GM10266 (cell line): ENCODE results near the gene BAHD1.
A peak's percentile ranks its signal among the peaks of the same experiment; 100 is the strongest.

Experiments used
- DNase-seq: peaks from one replicate; pipeline ENCODE4 v3.0.0; 2012; ENCODE audit errors: extremely low spot score
- TF ChIP-seq, protein P1 (sequence below): IDR thresholded peaks from 2 replicates; pipeline ENCODE4 v1.5.1; 2012; ENCODE audit warnings: mild to moderate bottlenecking, low read depth; ENCODE audit not compliant: control insufficient read depth, insufficient read depth; ENCODE audit errors: missing control alignments

BAHD1 gene

DNA sequence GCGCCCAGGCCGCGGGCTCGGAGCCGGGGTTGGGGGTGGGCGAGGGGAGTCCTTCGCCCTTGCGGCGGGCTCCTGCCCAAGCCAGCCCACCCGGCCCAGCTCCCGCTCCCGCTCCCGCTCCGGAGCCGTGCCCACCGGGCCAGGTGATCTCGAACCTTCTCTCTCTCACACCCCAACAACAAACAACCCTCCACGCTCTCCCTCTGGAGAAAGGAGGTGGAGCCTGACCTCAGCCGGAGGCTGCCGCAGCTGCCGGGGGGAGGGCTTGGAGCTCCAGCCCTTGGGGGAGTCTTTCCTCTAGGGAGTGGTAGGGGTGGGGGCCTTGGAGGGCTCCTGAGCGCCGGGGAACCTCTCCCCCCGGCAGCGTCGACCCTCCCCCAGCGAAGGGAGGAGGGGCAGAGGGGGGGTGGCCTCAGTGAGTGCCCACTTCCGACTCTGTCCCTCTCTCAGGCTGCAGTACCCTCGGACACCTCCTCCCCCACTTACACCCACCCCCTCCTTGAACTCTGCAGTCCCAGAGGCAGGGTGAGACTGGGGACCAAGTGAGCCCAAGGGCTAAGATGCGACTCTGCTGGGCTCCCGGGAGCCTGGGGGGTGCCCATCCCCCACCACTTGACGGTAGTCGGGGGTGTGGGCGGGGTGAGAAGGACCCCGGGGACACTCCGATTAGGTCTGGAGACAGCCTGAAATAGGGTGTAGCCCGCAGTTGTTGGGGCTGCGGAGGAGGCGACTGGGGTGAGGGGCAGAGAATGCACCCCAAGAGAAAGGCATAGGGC, 4.4 kb upstream of the BAHD1 start:
- peak; percentile 47 for DNase-seq
- TF ChIP-seq, protein P1, sequence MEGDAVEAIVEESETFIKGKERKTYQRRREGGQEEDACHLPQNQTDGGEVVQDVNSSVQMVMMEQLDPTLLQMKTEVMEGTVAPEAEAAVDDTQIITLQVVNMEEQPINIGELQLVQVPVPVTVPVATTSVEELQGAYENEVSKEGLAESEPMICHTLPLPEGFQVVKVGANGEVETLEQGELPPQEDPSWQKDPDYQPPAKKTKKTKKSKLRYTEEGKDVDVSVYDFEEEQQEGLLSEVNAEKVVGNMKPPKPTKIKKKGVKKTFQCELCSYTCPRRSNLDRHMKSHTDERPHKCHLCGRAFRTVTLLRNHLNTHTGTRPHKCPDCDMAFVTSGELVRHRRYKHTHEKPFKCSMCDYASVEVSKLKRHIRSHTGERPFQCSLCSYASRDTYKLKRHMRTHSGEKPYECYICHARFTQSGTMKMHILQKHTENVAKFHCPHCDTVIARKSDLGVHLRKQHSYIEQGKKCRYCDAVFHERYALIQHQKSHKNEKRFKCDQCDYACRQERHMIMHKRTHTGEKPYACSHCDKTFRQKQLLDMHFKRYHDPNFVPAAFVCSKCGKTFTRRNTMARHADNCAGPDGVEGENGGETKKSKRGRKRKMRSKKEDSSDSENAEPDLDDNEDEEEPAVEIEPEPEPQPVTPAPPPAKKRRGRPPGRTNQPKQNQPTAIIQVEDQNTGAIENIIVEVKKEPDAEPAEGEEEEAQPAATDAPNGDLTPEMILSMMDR, result no peak

DNA sequence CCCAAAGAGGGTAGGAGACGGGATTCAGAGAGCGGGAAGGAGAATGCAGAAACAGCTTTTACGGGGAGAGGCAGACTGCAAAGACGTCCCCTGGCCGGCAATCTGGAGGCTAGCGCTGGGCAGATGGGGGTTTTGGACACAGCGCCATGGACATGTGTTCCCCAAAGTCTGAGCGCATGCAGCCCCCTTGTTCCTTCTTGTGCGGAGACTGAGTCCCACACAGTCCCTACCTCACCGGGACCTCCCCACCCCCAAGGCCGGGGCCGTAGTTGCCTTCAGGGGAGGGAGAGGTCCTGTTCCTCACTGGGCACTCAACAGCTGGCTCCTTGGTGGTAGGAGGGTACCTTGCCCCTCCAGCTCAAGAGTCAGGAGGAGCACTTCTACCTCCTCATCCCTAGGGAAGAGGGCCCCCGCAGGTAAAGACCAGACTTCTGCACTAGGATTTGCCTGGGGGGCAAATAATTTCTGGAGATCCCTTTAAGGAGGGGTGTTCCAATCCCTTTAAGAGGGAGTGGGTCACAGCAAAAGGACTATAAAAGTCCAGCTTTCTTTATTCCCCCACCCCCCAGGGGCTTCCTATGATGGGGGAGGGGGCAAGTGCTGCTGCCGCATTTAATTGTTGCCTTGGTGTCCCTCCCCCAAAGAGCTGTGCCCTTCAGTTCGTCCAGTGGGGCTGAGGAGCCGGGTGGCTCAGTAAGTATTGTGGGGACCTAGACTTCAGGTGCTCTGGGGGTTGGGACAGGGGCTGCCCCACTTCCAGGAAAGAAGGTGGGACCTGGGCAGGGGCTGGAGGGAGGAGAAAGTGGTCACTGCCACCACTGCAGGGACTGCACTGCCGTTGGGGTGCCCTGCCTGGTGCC, 3.6 kb upstream of the BAHD1 start:
- TF ChIP-seq, protein P1, result no peak
- no peak for DNase-seq

DNA sequence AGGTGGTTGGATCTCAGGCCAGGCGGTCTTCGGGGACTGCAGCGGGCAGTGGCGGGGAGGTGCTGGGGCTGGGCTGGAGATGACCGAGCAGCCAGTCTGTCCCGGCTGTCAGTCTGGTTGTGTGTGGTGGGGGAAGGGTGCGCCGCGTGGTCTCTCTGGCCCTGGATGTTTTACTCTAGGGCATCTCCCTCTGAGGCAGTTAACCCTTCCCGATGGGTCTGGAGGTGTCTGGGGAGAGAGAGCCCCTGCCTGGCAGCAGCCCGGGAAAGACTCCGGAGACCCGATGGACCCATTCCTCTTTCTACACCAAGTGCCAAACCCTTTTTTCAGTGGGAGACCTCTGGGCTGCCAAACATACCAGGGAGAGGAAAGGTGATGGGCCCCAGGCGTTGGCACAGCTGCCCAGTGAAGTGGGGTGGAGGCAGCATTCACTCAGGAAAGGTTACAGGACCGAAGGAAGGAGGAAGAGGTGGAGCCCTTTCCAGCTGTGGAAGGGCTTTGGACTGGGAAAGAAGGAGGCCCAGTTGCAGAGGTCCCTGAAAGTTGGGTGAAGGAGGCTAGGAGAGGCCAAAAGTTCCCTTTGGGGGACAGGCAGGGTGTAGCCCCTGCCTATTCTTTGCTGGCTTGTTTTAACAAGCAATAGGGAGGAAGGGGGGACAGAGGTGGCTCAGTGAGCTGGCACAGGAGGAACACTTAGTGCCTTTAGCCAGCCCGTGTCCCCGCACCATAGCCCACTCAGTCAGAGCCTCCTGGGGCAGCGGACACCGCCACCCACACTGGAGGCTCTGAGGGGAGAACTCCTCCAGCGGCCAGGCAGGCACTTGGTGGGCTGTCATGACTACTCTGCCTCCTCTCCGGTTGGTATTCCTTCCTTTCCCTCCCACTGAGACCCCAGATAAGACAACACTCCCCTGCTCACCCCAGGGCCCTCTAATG, 2.7 kb upstream of the BAHD1 start:
- DNase-seq, result no peak
- TF ChIP-seq, protein P1, result no peak

DNA sequence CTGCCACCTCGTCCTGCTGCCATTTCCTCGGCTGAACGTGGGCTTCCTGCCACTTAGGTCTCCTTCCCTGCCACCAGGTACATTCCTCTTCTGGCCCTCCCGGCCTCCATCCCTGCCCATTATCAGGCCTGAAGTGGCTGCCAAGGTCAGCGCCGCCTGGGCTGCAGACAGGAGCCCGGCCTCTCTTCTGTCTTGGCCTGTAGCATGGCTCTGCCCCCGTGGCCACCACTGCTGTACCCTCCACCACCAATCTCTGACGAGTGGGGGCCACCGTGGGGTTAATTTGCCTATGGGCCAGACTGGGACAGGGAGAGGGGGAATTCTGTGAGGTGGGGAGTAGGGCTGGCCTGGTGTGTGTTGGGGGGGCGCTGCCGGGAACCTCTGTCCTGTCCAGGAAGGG, 2.0 kb upstream of the BAHD1 start:
- TF ChIP-seq, protein P1, result no peak

DNA sequence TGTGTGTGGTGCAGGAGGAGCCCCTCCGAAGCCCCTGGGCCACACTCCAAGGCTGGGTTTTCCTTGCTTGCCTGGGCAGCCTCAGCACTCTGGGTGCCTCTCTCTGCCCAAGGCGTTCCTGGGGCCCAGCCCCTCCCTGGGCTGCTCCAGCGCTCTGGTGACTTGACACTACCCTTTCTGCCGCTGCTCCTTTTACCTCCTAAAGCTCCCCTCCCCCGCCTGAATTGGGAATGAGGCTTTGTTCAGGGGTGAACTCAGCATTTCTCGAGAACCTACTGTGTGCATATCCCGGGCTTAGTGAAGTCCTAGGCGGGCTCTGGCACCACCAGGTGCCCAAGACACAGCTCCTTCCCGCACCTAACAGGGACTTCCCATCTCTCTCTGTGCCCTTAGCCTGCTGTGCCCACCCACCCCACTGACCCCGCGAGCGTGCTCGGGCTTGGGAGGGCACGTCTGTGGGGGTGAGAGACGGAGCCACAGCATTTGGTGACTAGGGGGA, 1.2 kb upstream of the BAHD1 start:
- DNase-seq, result no peak
- TF ChIP-seq, protein P1, result no peak

More for the DNA sequence above, 2.0 kb upstream of the BAHD1 start:
- DNase-seq, result no peak

DNA sequence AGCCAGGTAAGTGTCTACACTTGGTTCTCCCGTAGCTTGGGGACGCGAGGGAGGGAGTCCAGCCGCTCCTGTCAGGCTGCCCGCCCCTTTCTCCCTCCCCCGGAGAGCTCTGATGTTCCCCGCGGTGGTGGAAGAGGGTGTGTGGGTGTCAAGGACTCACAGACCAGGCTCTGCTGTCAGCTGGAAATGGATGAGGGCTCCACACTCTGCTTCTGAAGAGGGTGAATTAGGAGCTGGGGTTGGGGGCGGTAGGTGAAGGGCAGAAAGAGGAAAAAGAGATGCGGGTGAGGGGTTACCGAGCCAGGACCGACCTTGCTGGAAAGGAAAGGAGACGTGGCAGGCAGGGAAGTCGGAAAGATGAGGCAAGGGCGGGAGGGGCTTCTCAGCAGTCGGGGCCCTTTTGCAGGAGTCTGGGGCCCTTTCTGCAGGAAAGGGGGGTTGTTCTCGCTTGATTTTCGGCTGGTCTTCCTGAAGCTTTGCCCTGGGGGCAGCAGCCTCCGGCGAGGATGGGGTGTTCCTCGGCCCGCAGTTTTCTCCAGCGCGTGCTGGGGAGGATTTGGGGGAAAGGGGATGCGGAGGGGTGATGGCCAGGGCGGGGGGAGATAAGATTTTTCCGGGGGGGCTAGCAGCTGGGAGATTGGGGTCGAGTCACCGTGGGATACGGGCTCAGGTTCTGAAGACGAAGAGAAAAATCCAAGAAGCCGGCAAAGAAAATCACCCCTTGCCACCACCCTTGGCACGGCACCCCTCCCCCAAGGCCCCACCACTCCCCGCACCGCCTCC, 602 bp upstream of the BAHD1 start:
- peak; percentile 65 for DNase-seq
- TF ChIP-seq, protein P1, result no peak
